Renal cortex interstitium (tissue), 3 donors: ENCODE data around the gene GLDC. TPM values are rescaled to one million over a fixed set of nuclear protein-coding genes. Genes with fewer than 3 reads are reported as not detected.

ENCODE experiments used
- polyA plus RNA-seq, 3 donors: library from polyadenylated mRNA; unstranded; fragments of 120-200 nt; gene quantifications; one replicate each; pipeline ENCODE4 v1.2.1, GENCODE V29; 2013; ENCODE audit not compliant: insufficient read length in 3 of 3

GLDC gene
- polyA plus RNA-seq, 3 donors, result 18.8 to 21.4 (median 19.0) TPM

Other genes starting within 250 kb of the GLDC start
- gene UHRF2, start 232.5 kb downstream of the GLDC start, polyA plus RNA-seq, result 10 to 100 TPM; 59.3 to 80.7 (median 77.8) TPM
- 10 to 100 TPM; 14.0 to 20.0 (median 17.3) TPM for gene KDM4C, start 112.2 kb upstream of the GLDC start, polyA plus RNA-seq